ENCODE data around the gene MANBA. TPM values are rescaled to one million over a fixed set of nuclear protein-coding genes. Genes with fewer than 3 reads are reported as not detected.

Gene MANBA
- total RNA-seq, 4 donors from 2014 or later: 6.4 to 41.5 (median 17.8) TPM

DNA sequence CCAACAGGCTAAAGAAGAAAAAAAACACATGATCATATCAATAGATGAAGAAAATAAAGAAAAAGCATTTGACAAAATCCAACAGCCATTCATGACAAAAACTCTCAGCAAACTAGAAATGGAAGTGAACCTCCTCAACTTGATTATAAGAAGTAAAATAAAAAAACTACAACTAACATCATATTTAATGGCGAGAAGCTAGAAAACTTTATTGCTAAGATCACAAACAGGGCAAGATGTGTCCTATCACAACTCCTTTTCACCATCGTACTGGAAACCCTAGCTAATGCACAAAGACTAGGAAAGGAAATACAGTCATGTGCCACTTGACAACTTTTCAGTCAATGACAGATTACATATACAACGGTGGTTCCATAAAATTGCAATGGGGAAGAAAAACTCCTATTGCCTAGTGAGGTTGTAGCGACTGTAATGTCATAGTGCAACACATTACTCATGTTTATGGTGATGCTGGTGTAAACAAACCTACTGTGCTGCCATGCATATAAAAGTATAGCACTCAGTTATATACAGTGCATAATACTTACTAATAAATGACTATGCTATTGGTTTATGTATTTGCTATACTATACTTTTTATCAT lies 12.1 kb upstream of the MANBA start:
- intact Hi-C loops (cut with DNase I; ENCODE audit: low total_unique reads): no loop called here
- Histone ChIP-seq H3K4me1 (no peaks in the 10 kb centered on the region), H3K4me3 (no peak overlapping the region), H3K27me3 (no peaks in the 10 kb centered on the region), H3K36me3 (no peaks in the 10 kb centered on the region), H3K27ac (no peak overlapping the region), H3K9me3 (no peaks in the 10 kb centered on the region)
- TF ChIP-seq POLR2A (IDR thresholded peaks at IDR 0.05): no peak
- TF ChIP-seq, protein P1, sequence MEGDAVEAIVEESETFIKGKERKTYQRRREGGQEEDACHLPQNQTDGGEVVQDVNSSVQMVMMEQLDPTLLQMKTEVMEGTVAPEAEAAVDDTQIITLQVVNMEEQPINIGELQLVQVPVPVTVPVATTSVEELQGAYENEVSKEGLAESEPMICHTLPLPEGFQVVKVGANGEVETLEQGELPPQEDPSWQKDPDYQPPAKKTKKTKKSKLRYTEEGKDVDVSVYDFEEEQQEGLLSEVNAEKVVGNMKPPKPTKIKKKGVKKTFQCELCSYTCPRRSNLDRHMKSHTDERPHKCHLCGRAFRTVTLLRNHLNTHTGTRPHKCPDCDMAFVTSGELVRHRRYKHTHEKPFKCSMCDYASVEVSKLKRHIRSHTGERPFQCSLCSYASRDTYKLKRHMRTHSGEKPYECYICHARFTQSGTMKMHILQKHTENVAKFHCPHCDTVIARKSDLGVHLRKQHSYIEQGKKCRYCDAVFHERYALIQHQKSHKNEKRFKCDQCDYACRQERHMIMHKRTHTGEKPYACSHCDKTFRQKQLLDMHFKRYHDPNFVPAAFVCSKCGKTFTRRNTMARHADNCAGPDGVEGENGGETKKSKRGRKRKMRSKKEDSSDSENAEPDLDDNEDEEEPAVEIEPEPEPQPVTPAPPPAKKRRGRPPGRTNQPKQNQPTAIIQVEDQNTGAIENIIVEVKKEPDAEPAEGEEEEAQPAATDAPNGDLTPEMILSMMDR (IDR thresholded peaks at IDR 0.05): no peak
- DNase-seq: no peak

DNA sequence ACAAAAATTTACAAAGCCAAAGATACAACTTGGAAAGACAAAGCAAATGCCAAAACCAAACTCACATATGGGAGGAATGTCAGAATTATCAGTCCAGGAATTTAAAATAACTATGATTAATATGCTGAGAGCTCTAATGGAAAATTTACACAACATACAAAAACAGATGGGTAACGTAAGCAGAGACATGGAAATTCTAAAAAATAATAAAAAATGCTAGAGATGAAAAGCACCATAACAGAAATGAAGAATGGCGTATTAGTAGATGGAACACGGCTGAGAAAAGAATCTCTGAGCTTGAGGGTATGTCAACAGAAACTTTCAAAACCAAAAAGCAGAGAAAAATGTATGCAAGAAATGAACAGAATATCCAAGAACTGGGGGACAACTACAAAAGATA lies 4.1 kb upstream of the MANBA start:
- intact Hi-C loops (cut with DNase I; ENCODE audit: low total_unique reads): loop anchor here (10.0 kb wide), 1 partner anchor 60 kb away; the partner anchor contains the start of gene UBE2D3
- no peak for DNase-seq

DNA sequence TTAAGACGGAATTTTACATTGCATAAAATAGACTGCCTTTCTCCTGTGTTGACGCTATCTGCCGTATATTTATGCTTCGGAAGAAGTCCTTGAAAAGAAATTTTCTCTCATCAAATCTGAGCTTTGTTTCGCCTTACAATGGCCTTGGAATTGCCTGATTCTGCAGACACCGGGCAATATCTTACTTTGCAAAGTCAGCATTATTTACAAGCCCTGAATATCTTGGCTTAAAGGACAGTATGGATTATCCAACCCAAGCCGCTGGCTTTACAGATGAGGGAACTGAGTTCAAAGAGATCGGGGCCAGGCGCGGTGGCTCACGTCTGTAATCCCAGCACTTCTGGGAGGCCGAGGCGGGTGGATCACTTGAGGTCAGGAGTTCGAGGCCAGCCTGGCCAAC lies 1.1 kb upstream of the MANBA start:
- H3K4me3 ChIP-seq: peak overlapping the region in 1 of 2 donors; percentile 64
- TF ChIP-seq, protein P1 (IDR thresholded peaks at IDR 0.05): no peak
- no peak for TF ChIP-seq POLR2A (IDR thresholded peaks at IDR 0.05)
- no peaks in the 10 kb centered on the region for H3K9me3 ChIP-seq
- H3K4me1 ChIP-seq: no peaks in the 10 kb centered on the region
- intact Hi-C loops (cut with DNase I; ENCODE audit: low total_unique reads): loop anchor here (10.0 kb wide), 1 partner anchor 63 kb away; the partner anchor contains the start of gene UBE2D3
- no peak for DNase-seq
- H3K27ac ChIP-seq: no peak overlapping the region
- no peaks in the 10 kb centered on the region for H3K36me3 ChIP-seq
- no peaks in the 10 kb centered on the region for H3K27me3 ChIP-seq

More for the DNA sequence above, 4.1 kb upstream of the MANBA start:
- no peak overlapping the region for H3K4me3 ChIP-seq
- no peaks in the 10 kb centered on the region for H3K36me3 ChIP-seq
- H3K27ac ChIP-seq: no peak overlapping the region
- no peaks in the 10 kb centered on the region for H3K27me3 ChIP-seq
- TF ChIP-seq, protein P1 (IDR thresholded peaks at IDR 0.05): no peak
- no peak for TF ChIP-seq POLR2A (IDR thresholded peaks at IDR 0.05)
- H3K4me1 ChIP-seq: no peaks in the 10 kb centered on the region
- no peaks in the 10 kb centered on the region for H3K9me3 ChIP-seq

DNA sequence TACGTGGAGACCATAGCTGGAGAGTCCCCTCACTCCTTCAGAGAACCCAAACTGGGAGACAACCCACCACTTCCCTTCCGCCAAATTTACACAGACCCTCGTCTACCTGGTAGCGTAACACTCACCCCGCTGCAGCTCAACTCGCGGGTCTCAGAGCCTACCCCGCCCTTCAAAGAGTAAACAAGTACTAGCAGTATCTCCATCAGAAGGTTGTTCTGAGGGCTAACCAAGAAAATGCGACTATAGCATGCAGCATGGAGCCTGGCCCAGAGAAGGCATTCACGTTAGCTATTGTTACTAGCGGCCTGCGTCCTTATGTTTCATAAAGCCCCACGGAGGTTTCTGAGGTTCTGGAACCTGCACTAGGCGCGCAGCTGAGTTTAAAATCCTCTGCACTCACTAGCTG lies 531 bp upstream of the MANBA start:
- no peak for DNase-seq
- no peaks in the 10 kb centered on the region for H3K4me1 ChIP-seq
- H3K27ac ChIP-seq: peak overlapping the region; percentile 69 to 71
- no peaks in the 10 kb centered on the region for H3K9me3 ChIP-seq
- intact Hi-C loops (cut with DNase I; ENCODE audit: low total_unique reads): loop anchor here (10.0 kb wide), 1 partner anchor 64 kb away; the partner anchor contains the start of gene UBE2D3
- no peaks in the 10 kb centered on the region for H3K36me3 ChIP-seq
- H3K4me3 ChIP-seq: peak overlapping the region; percentile 64 to 66
- H3K27me3 ChIP-seq: no peaks in the 10 kb centered on the region
- TF ChIP-seq, protein P1 (IDR thresholded peaks at IDR 0.05): no peak
- TF ChIP-seq POLR2A (IDR thresholded peaks at IDR 0.05): no peak

DNA sequence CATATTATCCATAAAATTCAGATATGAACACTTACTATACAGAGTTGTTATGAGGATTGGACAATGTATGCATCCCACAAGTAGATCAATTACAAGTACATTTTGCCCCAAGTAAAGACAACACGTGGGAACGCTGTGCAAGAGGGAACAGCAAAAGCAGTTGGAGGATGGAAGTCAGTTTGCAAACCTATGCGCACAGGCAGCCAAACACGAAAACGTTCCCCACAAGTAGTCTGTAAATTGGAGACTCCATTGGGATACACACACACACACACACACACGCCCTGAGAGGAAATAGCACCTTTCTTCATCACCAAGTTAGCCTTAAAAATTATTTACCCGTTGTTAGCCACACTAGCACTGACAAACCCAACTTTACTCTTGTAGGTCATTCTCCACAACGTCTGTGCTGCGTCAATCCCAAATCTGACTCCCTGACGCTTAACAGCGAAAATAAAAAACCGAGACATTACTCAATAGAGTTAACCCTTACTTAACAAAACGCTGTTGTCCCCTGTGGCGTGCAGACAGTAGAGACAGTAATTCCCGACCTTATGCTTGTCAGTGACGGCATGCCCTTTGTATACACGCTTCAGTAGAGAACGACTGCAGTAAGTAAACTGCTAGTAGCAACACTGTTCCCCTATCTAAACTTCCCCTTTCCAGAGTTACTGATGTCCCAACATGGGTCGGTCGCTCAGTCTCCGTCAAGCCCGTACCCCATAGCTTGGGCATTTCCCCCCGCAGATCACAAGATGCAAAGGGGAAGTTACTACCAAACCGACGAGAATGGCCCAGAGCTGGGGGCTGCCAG lies 730 bp downstream of the MANBA start:
- intact Hi-C loops (cut with DNase I; ENCODE audit: low total_unique reads): loop anchor here (10.0 kb wide), 1 partner anchor 65 kb away; the partner anchor contains the start of gene UBE2D3
- DNase-seq: peak; percentile 20 to 35
- H3K9me3 ChIP-seq: no peaks in the 10 kb centered on the region
- H3K27ac ChIP-seq: peak overlapping the region; percentile 69 to 71
- H3K4me1 ChIP-seq: no peaks in the 10 kb centered on the region
- H3K27me3 ChIP-seq: no peaks in the 10 kb centered on the region
- peak overlapping the region; percentile 64 to 66 for H3K4me3 ChIP-seq
- no peaks in the 10 kb centered on the region for H3K36me3 ChIP-seq
- no peak for TF ChIP-seq POLR2A (IDR thresholded peaks at IDR 0.05)
- TF ChIP-seq, protein P1 (IDR thresholded peaks at IDR 0.05): no peak

Measured in uterus (tissue), 4 donors.